ENCODE data around the gene HOXC12.

The HOXC12 gene
- total RNA-seq, result 0 to 0.07 (median 0) reads per million in 18 experiments

- DNase-seq, result no peak
Observed at GRCh38 chr12:53954694-53955035, at the start of gene HOXC12. Gene HOXC12, plus strand, starts transcription at chr12:53954903. Its CDS starts 27 bp downstream, at chr12:53954930.

- DNase-seq, result no peak
Observed at GRCh38 chr12:53907103-53907502, 47.6 kb upstream of the HOXC12 start.

GRCh38 chr12:53916788-53917655 is 37.7 kb upstream of the HOXC12 start:
- DNase-seq, result no peak

GRCh38 chr12:53924521-53925405 is 29.9 kb upstream of the HOXC12 start:
- DNase-seq, result no peak

- DNase-seq, result no peak
Observed at GRCh38 chr12:53927220-53928029, 27.3 kb upstream of the HOXC12 start.

- no peak for DNase-seq
Observed at GRCh38 chr12:53928054-53928835, 26.5 kb upstream of the HOXC12 start.

- no peak for DNase-seq
Observed at GRCh38 chr12:53929527-53929926, 25.2 kb upstream of the HOXC12 start.

- no peak for DNase-seq
Observed at GRCh38 chr12:53930591-53931255, 24.0 kb upstream of the HOXC12 start.

GRCh38 chr12:53931844-53932581 is 22.7 kb upstream of the HOXC12 start:
- no peak for DNase-seq

- DNase-seq, result no peak
Observed at GRCh38 chr12:53932915-53933314, 21.8 kb upstream of the HOXC12 start.

GRCh38 chr12:53935383-53936341 is 19.0 kb upstream of the HOXC12 start:
- DNase-seq, result no peak

- DNase-seq, result no peak
Observed at GRCh38 chr12:53937099-53937498, 17.6 kb upstream of the HOXC12 start.

GRCh38 chr12:53937596-53938325 is 16.9 kb upstream of the HOXC12 start:
- no peak for DNase-seq

GRCh38 chr12:53938326-53939140 is 16.2 kb upstream of the HOXC12 start, which contains the start of gene HOXC13:
Gene HOXC13, plus strand, starts transcription at chr12:53938831. Its CDS starts 76 bp downstream, at chr12:53938907.
- DNase-seq, result no peak

- no peak for DNase-seq
Observed at GRCh38 chr12:53939141-53940108, 15.3 kb upstream of the HOXC12 start.

- no peak for DNase-seq
Observed at GRCh38 chr12:53940443-53941014, 14.2 kb upstream of the HOXC12 start.
